WTC11 (cell line): ENCODE data around the gene EFCC1.
A peak's percentile ranks its signal among the peaks of the same experiment; 100 is the strongest.

Experiments
- NR2C2 ChIP-seq: sonication (generic); formaldehyde crosslinking; IDR thresholded peaks from 2 replicates; pipeline ENCODE4 v1.8.0; 2022; ENCODE audit warnings: mild to moderate bottlenecking, missing genetic modification reagents
- NR3C1 ChIP-seq: sonication (generic); formaldehyde crosslinking; conservative IDR thresholded peaks from 2 replicates; pipeline ENCODE4 v1.8.1; 2023; ENCODE audit warnings: low read depth, mild to moderate bottlenecking, missing genetic modification reagents
- TCF7 ChIP-seq: sonication (generic); formaldehyde crosslinking; IDR thresholded peaks from 2 replicates; pipeline ENCODE4 v1.8.0; 2022; ENCODE audit warnings: mild to moderate bottlenecking, low read depth, missing genetic modification reagents, moderate library complexity
- ZNF121 ChIP-seq: sonication (generic); formaldehyde crosslinking; IDR thresholded peaks from 2 replicates; pipeline ENCODE4 v1.8.0; 2023; ENCODE audit warnings: missing genetic modification reagents
- ZNF138 ChIP-seq: sonication (generic); formaldehyde crosslinking; conservative IDR thresholded peaks from 2 replicates; pipeline ENCODE4 v1.8.1; 2022; ENCODE audit warnings: mild to moderate bottlenecking, moderate library complexity, missing genetic modification reagents
- TF ChIP-seq, protein P1 (sequence below): fragments of 250-450 bp; sonication (Bioruptor Pico); IDR thresholded peaks from 2 replicates; pipeline ENCODE4 v1.9.0; 2021; ENCODE audit warnings: moderate library complexity, mild to moderate bottlenecking, inconsistent platforms, borderline replicate concordance
- TF ChIP-seq, protein P2 (sequence below): fragments of 200-600 bp; IDR thresholded peaks from 2 replicates; pipeline ENCODE4 v1.8.0; 2022; ENCODE audit warnings: antibody characterized with exemption
- TF ChIP-seq, protein P3 (sequence below): sonication (generic); formaldehyde crosslinking; IDR thresholded peaks from 2 replicates; pipeline ENCODE4 v1.8.1; 2023; ENCODE audit warnings: mild to moderate bottlenecking, missing genetic modification reagents, moderate library complexity

DNA sequence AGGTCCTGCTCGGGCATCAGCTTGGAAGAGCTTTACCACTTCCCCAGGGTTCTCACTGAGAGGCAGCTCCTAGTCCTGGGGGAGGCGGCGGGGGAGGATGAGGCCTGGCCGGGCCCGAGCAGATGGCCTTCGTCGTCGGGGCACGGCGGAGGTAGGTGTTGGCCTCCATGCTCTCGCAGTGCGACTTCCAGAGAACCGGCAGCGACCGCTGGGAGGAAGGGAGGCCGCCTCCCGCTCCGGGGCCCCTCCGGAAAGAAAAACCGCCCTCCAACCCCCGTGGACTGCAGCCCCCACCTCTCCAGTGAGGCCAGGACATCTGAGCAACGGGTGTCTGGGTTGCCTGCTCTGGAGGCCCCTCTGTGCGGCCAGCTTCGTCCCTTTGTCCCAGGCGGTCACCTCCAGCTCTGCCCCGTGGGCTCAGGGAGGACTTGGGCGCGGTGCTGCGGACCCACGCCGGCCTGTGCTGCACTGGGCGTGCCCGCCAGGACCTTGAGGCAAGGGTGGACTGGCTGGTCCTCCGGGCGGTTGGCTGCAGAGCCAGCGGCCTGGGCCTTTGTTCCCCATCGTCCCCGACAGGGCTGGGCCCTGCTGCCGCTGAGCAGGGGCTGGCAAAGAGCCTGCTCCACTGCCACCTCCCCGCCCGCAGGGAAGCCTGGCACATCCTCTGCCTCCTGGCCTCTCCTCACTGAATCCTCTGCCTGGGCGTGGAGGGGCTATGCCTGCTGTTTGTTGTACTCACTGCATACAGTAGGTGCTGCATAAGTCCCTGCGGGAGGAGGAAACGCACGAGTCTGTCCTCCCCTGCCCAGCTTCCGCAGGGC, 45.8 kb downstream of the EFCC1 start:
- TF ChIP-seq, protein P1, sequence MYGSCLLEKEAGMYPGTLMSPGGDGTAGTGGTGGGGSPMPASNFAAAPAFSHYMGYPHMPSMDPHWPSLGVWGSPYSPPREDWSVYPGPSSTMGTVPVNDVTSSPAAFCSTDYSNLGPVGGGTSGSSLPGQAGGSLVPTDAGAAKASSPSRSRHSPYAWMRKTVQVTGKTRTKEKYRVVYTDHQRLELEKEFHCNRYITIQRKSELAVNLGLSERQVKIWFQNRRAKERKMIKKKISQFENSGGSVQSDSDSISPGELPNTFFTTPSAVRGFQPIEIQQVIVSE (CRISPR knock-in tag) = no peak
- TF ChIP-seq ZNF121 (CRISPR knock-in tag) = no peak
- TF ChIP-seq, protein P2, sequence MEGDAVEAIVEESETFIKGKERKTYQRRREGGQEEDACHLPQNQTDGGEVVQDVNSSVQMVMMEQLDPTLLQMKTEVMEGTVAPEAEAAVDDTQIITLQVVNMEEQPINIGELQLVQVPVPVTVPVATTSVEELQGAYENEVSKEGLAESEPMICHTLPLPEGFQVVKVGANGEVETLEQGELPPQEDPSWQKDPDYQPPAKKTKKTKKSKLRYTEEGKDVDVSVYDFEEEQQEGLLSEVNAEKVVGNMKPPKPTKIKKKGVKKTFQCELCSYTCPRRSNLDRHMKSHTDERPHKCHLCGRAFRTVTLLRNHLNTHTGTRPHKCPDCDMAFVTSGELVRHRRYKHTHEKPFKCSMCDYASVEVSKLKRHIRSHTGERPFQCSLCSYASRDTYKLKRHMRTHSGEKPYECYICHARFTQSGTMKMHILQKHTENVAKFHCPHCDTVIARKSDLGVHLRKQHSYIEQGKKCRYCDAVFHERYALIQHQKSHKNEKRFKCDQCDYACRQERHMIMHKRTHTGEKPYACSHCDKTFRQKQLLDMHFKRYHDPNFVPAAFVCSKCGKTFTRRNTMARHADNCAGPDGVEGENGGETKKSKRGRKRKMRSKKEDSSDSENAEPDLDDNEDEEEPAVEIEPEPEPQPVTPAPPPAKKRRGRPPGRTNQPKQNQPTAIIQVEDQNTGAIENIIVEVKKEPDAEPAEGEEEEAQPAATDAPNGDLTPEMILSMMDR = no peak
- no peak for TF ChIP-seq TCF7
- TF ChIP-seq, protein P3, sequence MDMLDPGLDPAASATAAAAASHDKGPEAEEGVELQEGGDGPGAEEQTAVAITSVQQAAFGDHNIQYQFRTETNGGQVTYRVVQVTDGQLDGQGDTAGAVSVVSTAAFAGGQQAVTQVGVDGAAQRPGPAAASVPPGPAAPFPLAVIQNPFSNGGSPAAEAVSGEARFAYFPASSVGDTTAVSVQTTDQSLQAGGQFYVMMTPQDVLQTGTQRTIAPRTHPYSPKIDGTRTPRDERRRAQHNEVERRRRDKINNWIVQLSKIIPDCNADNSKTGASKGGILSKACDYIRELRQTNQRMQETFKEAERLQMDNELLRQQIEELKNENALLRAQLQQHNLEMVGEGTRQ (CRISPR knock-in tag) = no peak
- TF ChIP-seq ZNF138 (CRISPR knock-in tag) = peak; percentile 9; the same call in 1 of the 2 replicates
- TF ChIP-seq NR2C2 (CRISPR knock-in tag) = no peak
- TF ChIP-seq NR3C1 (CRISPR knock-in tag) = no peak
